ENCODE results near the gene EFHD1.

GRCh38 chr2:232592772-232593395 lies 40.5 kb upstream of the EFHD1 start:
- TF ChIP-seq, protein P1, sequence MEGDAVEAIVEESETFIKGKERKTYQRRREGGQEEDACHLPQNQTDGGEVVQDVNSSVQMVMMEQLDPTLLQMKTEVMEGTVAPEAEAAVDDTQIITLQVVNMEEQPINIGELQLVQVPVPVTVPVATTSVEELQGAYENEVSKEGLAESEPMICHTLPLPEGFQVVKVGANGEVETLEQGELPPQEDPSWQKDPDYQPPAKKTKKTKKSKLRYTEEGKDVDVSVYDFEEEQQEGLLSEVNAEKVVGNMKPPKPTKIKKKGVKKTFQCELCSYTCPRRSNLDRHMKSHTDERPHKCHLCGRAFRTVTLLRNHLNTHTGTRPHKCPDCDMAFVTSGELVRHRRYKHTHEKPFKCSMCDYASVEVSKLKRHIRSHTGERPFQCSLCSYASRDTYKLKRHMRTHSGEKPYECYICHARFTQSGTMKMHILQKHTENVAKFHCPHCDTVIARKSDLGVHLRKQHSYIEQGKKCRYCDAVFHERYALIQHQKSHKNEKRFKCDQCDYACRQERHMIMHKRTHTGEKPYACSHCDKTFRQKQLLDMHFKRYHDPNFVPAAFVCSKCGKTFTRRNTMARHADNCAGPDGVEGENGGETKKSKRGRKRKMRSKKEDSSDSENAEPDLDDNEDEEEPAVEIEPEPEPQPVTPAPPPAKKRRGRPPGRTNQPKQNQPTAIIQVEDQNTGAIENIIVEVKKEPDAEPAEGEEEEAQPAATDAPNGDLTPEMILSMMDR (IDR thresholded peaks at IDR 0.05) = peak in 3 of 5 experiments; percentile 16 to 31 (median 31)
- TF ChIP-seq POLR2AphosphoS5 (IDR thresholded peaks at IDR 0.05) (peak in 2 of 3 donors; percentile 38 to 56), EP300 (IDR thresholded peaks at IDR 0.05; ENCODE audit: low read depth) (peak; percentile 52), POLR2A (IDR thresholded peaks at IDR 0.05) (no peak)

Data from transverse colon (tissue), 4 donors.